H9 (cell line): ENCODE results near the gene DAPK1. TPM values are rescaled to one million over a fixed set of nuclear protein-coding genes. Genes with fewer than 3 reads are reported as not detected.

Experiments used
- DNase-seq: peaks from one replicate; pipeline ENCODE4 v3.0.0-alpha.2; 2017
- H2AFZ ChIP-seq: one replicate; pipeline ENCODE4 v1.6.1; 2013; ENCODE audit warnings: mild to moderate bottlenecking, low read length, control low read depth, moderate library complexity
- H2AK5ac ChIP-seq: 2 replicates; pipeline ENCODE4 v1.6.1; 2013; ENCODE audit warnings: low read length, control low read depth, mixed read lengths; ENCODE audit not compliant: insufficient read length
- H2BK120ac ChIP-seq: one replicate; pipeline ENCODE4 v1.6.1; 2013; ENCODE audit warnings: low read depth, mild to moderate bottlenecking, low read length, control low read depth, inconsistent platforms; ENCODE audit not compliant: poor library complexity, severe bottlenecking
- H2BK12ac ChIP-seq: 2 replicates; pipeline ENCODE4 v1.6.1; 2013; ENCODE audit warnings: low read length, control low read depth, mixed read lengths, low read depth; ENCODE audit not compliant: insufficient read length
- H2BK15ac ChIP-seq: 2 replicates; pipeline ENCODE4 v1.6.1; 2013; ENCODE audit warnings: low read depth, low read length, control low read depth
- H2BK20ac ChIP-seq: one replicate; pipeline ENCODE4 v1.6.1; 2013; ENCODE audit warnings: low read depth, mild to moderate bottlenecking, low read length, control low read depth, inconsistent platforms; ENCODE audit not compliant: poor library complexity, severe bottlenecking
- H2BK5ac ChIP-seq: 2 replicates; pipeline ENCODE4 v1.6.1; 2013; ENCODE audit warnings: low read length, control low read depth, mixed read lengths; ENCODE audit not compliant: insufficient read length
- H3K14ac ChIP-seq: 2 replicates; pipeline ENCODE4 v1.6.1; 2013; ENCODE audit warnings: low read length, control low read depth; ENCODE audit not compliant: insufficient read depth
- H3K18ac ChIP-seq: 2 replicates; pipeline ENCODE4 v1.6.1; 2013; ENCODE audit warnings: low read depth, mild to moderate bottlenecking, mixed read lengths, low read length, control low read depth; ENCODE audit not compliant: insufficient read length
- H3K23ac ChIP-seq: 2 replicates; pipeline ENCODE4 v1.6.1; 2013; ENCODE audit warnings: low read length, control low read depth, mixed read lengths, low read depth; ENCODE audit not compliant: insufficient read length
- H3K23me2 ChIP-seq: 2 replicates; pipeline ENCODE4 v1.6.1; 2013; ENCODE audit warnings: low read depth, mild to moderate bottlenecking, mixed read lengths, low read length, control low read depth; ENCODE audit not compliant: insufficient read length, poor library complexity, severe bottlenecking
- H3K27ac ChIP-seq: 2 replicates; pipeline ENCODE4 v1.5.1; 2013; ENCODE audit warnings: low read length, control low read depth, mixed read lengths, low read depth; ENCODE audit not compliant: insufficient read length
- H3K27me3 ChIP-seq: 2 replicates; pipeline ENCODE4 v1.6.1; 2013; ENCODE audit warnings: low read length, control low read depth, inconsistent platforms; ENCODE audit not compliant: insufficient read depth
- H3K4ac ChIP-seq: 2 replicates; pipeline ENCODE4 v1.6.1; 2013; ENCODE audit warnings: low read depth, mild to moderate bottlenecking, control low read depth, inconsistent platforms, low read length, moderate library complexity
- H3K4me1 ChIP-seq: 2 replicates; pipeline ENCODE4 v1.6.1; 2013; ENCODE audit warnings: low read length, control low read depth, inconsistent platforms; ENCODE audit not compliant: insufficient read depth
- H3K4me2 ChIP-seq: 2 replicates; pipeline ENCODE4 v1.6.1; 2013; ENCODE audit warnings: low read length, control low read depth, mixed read lengths; ENCODE audit not compliant: insufficient read length, insufficient read depth
- H3K56ac ChIP-seq: 2 replicates; pipeline ENCODE4 v1.6.1; 2013; ENCODE audit warnings: low read depth, mild to moderate bottlenecking, mixed read lengths, low read length, control low read depth; ENCODE audit not compliant: insufficient read length
- H3K79me1 ChIP-seq: 2 replicates; pipeline ENCODE4 v1.6.1; 2013; ENCODE audit warnings: low read depth, mild to moderate bottlenecking, moderate library complexity, low read length, control low read depth, inconsistent platforms; ENCODE audit not compliant: insufficient read depth, poor library complexity, severe bottlenecking
- H3K79me2 ChIP-seq: 2 replicates; pipeline ENCODE4 v1.6.1; 2013; ENCODE audit warnings: low read length, control low read depth, inconsistent platforms; ENCODE audit not compliant: insufficient read depth
- H3K9ac ChIP-seq: 2 replicates; pipeline ENCODE4 v1.6.1; 2013; ENCODE audit warnings: low read length, control low read depth, mixed read lengths; ENCODE audit not compliant: insufficient read length; ENCODE audit errors: extremely low read depth
- H3K9me3 ChIP-seq: one replicate; pipeline ENCODE4 v1.6.1; 2013; ENCODE audit warnings: low read depth, low read length, inconsistent platforms; ENCODE audit not compliant: control insufficient read depth
- H3T11ph ChIP-seq: one replicate; pipeline ENCODE4 v1.6.1; 2013; ENCODE audit warnings: mild to moderate bottlenecking, low read length, control low read depth, inconsistent platforms
- H4K20me1 ChIP-seq: one replicate; pipeline ENCODE4 v1.6.1; 2013; ENCODE audit not compliant: control insufficient read depth, insufficient read length, insufficient read depth
- H4K5ac ChIP-seq: 2 replicates; pipeline ENCODE4 v1.6.1; 2013; ENCODE audit warnings: low read depth, mild to moderate bottlenecking, mixed read lengths, low read length, control low read depth; ENCODE audit not compliant: insufficient read length
- H4K8ac ChIP-seq: replicated peaks from 2 replicates; pipeline ENCODE4 v1.6.1; 2013; ENCODE audit warnings: low read length, control low read depth, mixed read lengths, low read depth; ENCODE audit not compliant: insufficient read length
- H4K91ac ChIP-seq: 2 replicates; pipeline ENCODE4 v1.6.1; 2013; ENCODE audit warnings: low read depth, mild to moderate bottlenecking, moderate library complexity, mixed read lengths, low read length, control low read depth; ENCODE audit not compliant: insufficient read length
- H3K27ac Mint-ChIP-seq, 3 experiments: 2 replicates in 2 of 3; 3 replicates in 1 of 3; pipeline ENCODE4 v1.8.0; 2020 to 2021; ENCODE audit warnings: mixed read lengths in 3 of 3, mild to moderate bottlenecking in 1 of 3, moderate library complexity in 1 of 3
- H3K27me3 Mint-ChIP-seq: 2 replicates; pipeline ENCODE4 v1.8.0; 2021; ENCODE audit warnings: low read depth, mild to moderate bottlenecking, moderate library complexity, mixed read lengths
- H3K36me3 Mint-ChIP-seq, 3 experiments: 2 replicates in 2 of 3; 3 replicates in 1 of 3; pipeline ENCODE4 v1.8.0; 2020 to 2021; ENCODE audit warnings: low read depth in 3 of 3, mixed read lengths in 3 of 3; ENCODE audit not compliant: insufficient read depth in 1 of 3
- H3K4me1 Mint-ChIP-seq, 2 experiments: 2 replicates each; pipeline ENCODE4 v1.8.0; 2020; ENCODE audit warnings: mixed read lengths in 2 of 2
- H3K4me3 Mint-ChIP-seq, 2 experiments: 2 replicates in 1 of 2; 3 replicates in 1 of 2; pipeline ENCODE4 v1.8.0; 2020 to 2021; ENCODE audit warnings: mild to moderate bottlenecking in 2 of 2, mixed read lengths in 2 of 2, moderate library complexity in 1 of 2
- H3K9me3 Mint-ChIP-seq, 2 experiments: 2 replicates in 1 of 2; 3 replicates in 1 of 2; pipeline ENCODE4 v1.8.0; 2020; ENCODE audit warnings: mild to moderate bottlenecking in 2 of 2, mixed read lengths in 2 of 2, moderate library complexity in 1 of 2
- CTCF ChIP-seq: fragments of 200-600 bp; sonication (generic); conservative IDR thresholded peaks from 3 replicates; pipeline ENCODE4 v1.8.0; 2021; ENCODE audit warnings: antibody characterized with exemption, mild to moderate bottlenecking
- WGBS: extraction: QIAGEN DNeasy Blood & Tissue Kit; methylation state at CpG from one replicate; pipeline ENCODE4 v1.1.7; 2013; ENCODE audit warnings: missing lambda C conversion rate, low lambda C conversion rate, mixed read lengths; ENCODE audit not compliant: insufficient read length; ENCODE audit errors: extremely low coverage; 5-methylcytosine and 5-hydroxymethylcytosine counted together
- total RNA-seq: library from RNA; stranded (reverse); gene quantifications from 2 replicates; pipeline ENCODE4 v1.2.1, GENCODE V29; 2021

The DAPK1 gene
- total RNA-seq, 1 experiment from 2014 or later, result 79.4 TPM

GRCh38 chr9:87556039-87556438 is 58.4 kb downstream of the DAPK1 start:
- Histone ChIP-seq H4K5ac (no peak overlapping the region), H2AFZ (no peak overlapping the region), H3T11ph (no peak overlapping the region), H2BK12ac (no peak overlapping the region), H3K14ac (no peak overlapping the region), H3K9ac (no peak overlapping the region), H3K4me1 (peaks cover 3% of the 10 kb centered on the region; the same call in 1 of the 2 replicates), H2BK5ac (no peak overlapping the region), H3K9me3 (no peaks in the 10 kb centered on the region), H3K18ac (no peak overlapping the region), H2BK120ac (no peak overlapping the region), H3K27me3 (no peaks in the 10 kb centered on the region), H3K56ac (no peak overlapping the region), H3K23ac (no peak overlapping the region), H3K4ac (no peak overlapping the region), H3K79me2 (peaks cover 3% of the 10 kb centered on the region; the same call in 1 of the 2 replicates), H4K8ac (no peak overlapping the region), H4K20me1 (no peaks in the 10 kb centered on the region), H3K27ac (no peak overlapping the region), H2BK20ac (no peak overlapping the region), H2BK15ac (no peak overlapping the region), H3K4me2 (no peak overlapping the region), H2AK5ac (no peak overlapping the region), H3K79me1 (peaks cover 11% of the 10 kb centered on the region), H4K91ac (no peak overlapping the region), H3K23me2 (no peaks in the 10 kb centered on the region)
- Mint-ChIP-seq H3K4me1 (peaks cover 7 to 10% of the 10 kb centered on the region in 2 experiments; a peak in 3 of 4 replicates), H3K36me3 (peaks cover 5 to 12% (median 6%) of the 10 kb centered on the region in 3 experiments), H3K9me3 (no peaks in the 10 kb centered on the region), H3K27ac (peak overlapping the region; percentile 3 to 53 (median 29); a peak in 2 of 7 replicates), H3K27me3 (no peaks in the 10 kb centered on the region), H3K4me3 (no peak overlapping the region)
- no peak for TF ChIP-seq CTCF
- no CpG with 5 or more reads among the region's 7 CpGs for WGBS
- no peak for DNase-seq
